Activated B cell treated with CpG ODN at 0.5 μM for 24 hours (primary cell): ENCODE results near the gene CDK17. TPM values are rescaled to one million over a fixed set of nuclear protein-coding genes. Genes with fewer than 3 reads are reported as not detected.

ENCODE experiments used
- ATAC-seq: fragments of 200-7000 bp; cut with Tn5 transposase; one replicate; pipeline ENCODE4 v1.10.0; 2021; ENCODE audit warnings: low read depth, mild to moderate bottlenecking, moderate library complexity
- CTCF ChIA-PET: fragments of 350-600 bp; sonication (Branson Sonifier 250); formaldehyde crosslinking; loops from one replicate; lab custom pipeline; 2021; ENCODE audit warnings: antibody characterized with exemption; lab: Charles Lee
- POLR2A ChIA-PET: fragments of 350-600 bp; sonication (Branson Sonifier 250); formaldehyde crosslinking; loops from one replicate; lab custom pipeline; 2021; ENCODE audit warnings: antibody characterized with exemption; lab: Charles Lee
- DNase-seq: peaks from one replicate; pipeline ENCODE4 v3.0.0; 2022
- H3K27ac Mint-ChIP-seq: one replicate; pipeline ENCODE4 v1.8.0; 2020; ENCODE audit warnings: mixed read lengths
- H3K27me3 Mint-ChIP-seq: one replicate; pipeline ENCODE4 v1.8.0; 2021; ENCODE audit warnings: mixed read lengths
- H3K36me3 Mint-ChIP-seq: one replicate; pipeline ENCODE4 v1.8.0; 2021; ENCODE audit warnings: low read depth, mixed read lengths
- H3K4me1 Mint-ChIP-seq: one replicate; pipeline ENCODE4 v1.8.0; 2021; ENCODE audit warnings: mixed read lengths
- H3K4me3 Mint-ChIP-seq: one replicate; pipeline ENCODE4 v1.8.0; 2020; ENCODE audit warnings: mild to moderate bottlenecking, mixed read lengths
- H3K9me3 Mint-ChIP-seq: one replicate; pipeline ENCODE4 v1.8.0; 2020; ENCODE audit warnings: mixed read lengths
- intact Hi-C: fragments of 100-400 bp; cut with micrococcal nuclease; formaldehyde crosslinking; loops from one replicate; pipeline ENCODE4 v1.15.1; 2024
- total RNA-seq: library from RNA; stranded (reverse); gene quantifications from 2 replicates; pipeline ENCODE4 v1.2.3, GENCODE V29; 2022
- TF ChIP-seq, protein P1 (sequence below): fragments of 200-600 bp; IDR thresholded peaks from one replicate; pipeline ENCODE4 v1.8.0; 2022; ENCODE audit warnings: antibody characterized with exemption, mild to moderate bottlenecking

CDK17 gene
- 52.1 and 57.3 TPM in 2 replicates for total RNA-seq

DNA sequence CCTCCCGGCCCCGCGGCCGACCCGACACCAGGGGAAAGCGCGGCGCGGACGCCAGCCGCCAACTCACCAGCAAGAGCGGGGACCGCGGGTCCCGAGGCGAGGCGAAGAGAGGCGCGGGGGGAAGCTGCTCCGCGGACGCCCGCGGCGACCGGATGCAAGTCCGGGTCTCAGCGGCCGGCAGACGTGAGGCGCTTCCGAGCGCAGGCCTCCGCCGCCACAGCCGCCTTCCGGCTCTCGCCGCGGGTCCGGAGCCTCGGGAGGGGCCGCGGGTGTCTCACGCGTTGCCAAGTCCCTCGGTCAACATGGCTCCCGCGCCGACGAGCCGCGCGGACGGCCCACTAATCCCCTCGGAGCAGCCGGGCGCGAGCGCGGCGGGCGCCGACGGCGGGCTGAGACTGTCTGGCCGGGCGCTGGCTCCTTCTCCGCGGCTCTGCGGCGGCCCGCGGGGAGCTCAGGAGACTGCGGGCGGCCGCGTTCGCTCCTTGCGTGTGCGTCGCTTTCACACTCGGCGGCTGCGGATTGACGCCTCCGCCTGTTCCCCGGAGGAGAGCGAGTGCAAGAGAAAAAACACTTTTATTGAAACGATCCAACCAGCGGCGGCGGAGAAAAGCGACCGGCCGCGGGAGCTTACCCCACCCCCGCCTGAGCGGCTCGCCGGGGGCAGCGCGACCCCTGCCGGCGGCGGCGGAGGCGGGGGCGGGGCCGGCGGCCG lies at the start of gene CDK17:
TSS of gene CDK17 (minus strand) at position 521 of the 712 bp plus-strand sequence. CDS start 65,603 bp downstream, outside the sequence.
- no peaks in the 10 kb centered on the region for H3K27me3 Mint-ChIP-seq
- POLR2A ChIA-PET = interaction anchor here (0.7 to 3.2 kb wide), 42 partner anchors 7 to 541 kb away, joined by 3 to 31 read pairs (median 5); partner anchors contain the start of genes AMDHD1, CCDC38, CFAP54 and LTA4H
- peak within 1 kb of the TSS; percentile 95 for H3K4me3 Mint-ChIP-seq
- TF ChIP-seq, protein P1, sequence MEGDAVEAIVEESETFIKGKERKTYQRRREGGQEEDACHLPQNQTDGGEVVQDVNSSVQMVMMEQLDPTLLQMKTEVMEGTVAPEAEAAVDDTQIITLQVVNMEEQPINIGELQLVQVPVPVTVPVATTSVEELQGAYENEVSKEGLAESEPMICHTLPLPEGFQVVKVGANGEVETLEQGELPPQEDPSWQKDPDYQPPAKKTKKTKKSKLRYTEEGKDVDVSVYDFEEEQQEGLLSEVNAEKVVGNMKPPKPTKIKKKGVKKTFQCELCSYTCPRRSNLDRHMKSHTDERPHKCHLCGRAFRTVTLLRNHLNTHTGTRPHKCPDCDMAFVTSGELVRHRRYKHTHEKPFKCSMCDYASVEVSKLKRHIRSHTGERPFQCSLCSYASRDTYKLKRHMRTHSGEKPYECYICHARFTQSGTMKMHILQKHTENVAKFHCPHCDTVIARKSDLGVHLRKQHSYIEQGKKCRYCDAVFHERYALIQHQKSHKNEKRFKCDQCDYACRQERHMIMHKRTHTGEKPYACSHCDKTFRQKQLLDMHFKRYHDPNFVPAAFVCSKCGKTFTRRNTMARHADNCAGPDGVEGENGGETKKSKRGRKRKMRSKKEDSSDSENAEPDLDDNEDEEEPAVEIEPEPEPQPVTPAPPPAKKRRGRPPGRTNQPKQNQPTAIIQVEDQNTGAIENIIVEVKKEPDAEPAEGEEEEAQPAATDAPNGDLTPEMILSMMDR = no peak
- peaks cover 6% of the 10 kb centered on the region for H3K36me3 Mint-ChIP-seq
- ATAC-seq = peak; percentile 72
- no peaks in the 10 kb centered on the region for H3K9me3 Mint-ChIP-seq
- CTCF ChIA-PET = interaction anchor here (0.7 to 4.0 kb wide), 14 partner anchors 47 to 185 kb away, joined by 3 to 38 read pairs (median 4); partner anchors contain the start of gene CFAP54
- DNase-seq = peak; percentile 91
- intact Hi-C loops = loop anchor here (1.0 to 10.0 kb wide), 13 partner anchors 7 to 1183 kb away; partner anchors contain the start of genes AMDHD1, CCDC38, ELK3 and FGD6
- peaks cover 61% of the 10 kb centered on the region for H3K4me1 Mint-ChIP-seq
- H3K27ac Mint-ChIP-seq = peak within 1 kb of the TSS; percentile 95

DNA sequence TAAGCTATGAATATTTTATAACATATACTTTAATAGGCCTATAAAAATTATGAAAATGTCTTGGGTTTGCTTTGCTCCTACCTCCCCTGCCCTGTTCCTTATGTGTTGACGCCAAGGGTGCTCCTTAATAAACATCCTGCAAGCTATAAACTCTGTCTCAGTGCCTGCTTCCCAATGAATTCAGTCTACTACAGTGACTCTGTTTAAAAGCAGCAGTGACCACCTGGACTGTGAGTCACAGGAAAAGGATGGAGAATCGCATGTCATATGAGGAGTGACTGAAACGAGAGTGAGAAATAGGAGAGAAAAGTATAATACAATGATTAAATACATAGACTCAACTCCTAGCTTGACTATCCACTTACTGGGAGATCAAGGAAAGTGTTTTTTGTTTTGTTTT lies 48.1 kb upstream of the CDK17 start:
- H3K4me3 Mint-ChIP-seq = no peak overlapping the region
- H3K27me3 Mint-ChIP-seq = no peaks in the 10 kb centered on the region
- POLR2A ChIA-PET = no interaction called here
- DNase-seq (no peak), ATAC-seq (no peak)
- H3K9me3 Mint-ChIP-seq = no peaks in the 10 kb centered on the region
- intact Hi-C loops = loop anchor here (5.0 kb wide), 1 partner anchor 39 kb away; the partner anchor contains the start of gene CFAP54
- no peak overlapping the region for H3K27ac Mint-ChIP-seq
- TF ChIP-seq, protein P1 = no peak
- CTCF ChIA-PET = interaction anchor here (3.6 kb wide), 1 partner anchor 48 kb away, joined by 19 read pairs; the partner anchor contains the start of gene CDK17
- peaks cover 16% of the 10 kb centered on the region for H3K4me1 Mint-ChIP-seq
- no peaks in the 10 kb centered on the region for H3K36me3 Mint-ChIP-seq

DNA sequence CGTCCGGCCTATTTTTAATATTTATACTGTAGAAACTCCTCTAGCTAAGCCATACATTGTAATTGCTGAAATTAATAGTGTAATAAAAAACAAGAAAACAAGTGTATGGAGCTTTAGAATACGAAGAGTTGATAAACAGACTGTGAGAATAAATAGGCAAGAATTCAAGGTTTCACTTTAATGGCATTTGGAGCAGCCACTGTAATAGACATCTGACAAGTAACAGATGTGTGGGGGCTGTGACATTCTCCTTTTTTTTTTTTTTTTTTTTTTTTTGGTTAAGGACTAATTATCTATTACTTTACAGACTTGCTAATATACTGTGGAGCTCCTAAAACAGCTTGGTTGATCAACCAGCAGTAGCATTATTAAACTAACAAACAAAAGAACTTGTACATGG lies 47.0 kb upstream of the CDK17 start:
- H3K27ac Mint-ChIP-seq = no peak overlapping the region
- no peak for ATAC-seq

DNA sequence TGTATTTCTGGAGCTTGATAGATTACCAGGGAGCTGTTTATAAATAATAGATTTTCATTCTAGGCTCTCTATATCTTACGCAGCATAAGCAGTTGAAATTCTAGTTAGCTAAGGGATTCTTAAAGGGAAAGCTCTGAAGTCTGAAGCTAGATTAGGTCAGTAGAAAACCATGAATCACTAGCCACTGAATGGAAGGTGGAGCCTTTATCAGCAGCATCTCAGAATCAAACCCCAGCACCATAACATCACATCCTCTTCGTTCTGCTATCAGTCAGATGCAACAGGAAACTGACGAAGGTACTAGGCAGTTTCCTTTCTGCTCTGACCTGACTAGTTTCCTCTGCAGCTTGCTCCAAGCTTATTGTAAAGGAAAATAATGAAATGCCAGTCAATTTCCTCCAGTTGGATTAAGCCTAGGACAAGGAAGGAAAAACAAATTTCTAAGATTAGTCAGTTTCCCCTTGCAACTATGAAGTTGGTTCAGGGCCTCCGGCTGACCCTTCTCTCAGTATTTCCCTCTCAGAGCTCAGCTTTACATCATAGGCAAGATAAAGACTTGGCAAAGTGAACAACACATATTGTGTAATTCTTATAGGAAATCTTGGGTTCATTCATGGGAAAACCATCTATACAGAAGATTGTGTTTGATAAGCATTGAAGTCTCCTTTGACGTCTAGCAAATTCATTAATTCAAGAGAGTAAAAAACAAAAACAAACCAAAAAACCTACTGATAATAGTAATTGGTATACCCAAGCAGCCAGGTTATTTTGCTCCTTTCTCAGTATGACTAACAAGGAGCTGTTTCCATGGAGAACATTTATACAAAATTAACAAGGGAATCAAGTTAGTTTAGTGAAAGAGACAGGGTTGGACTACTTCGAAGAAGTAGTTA lies 45.7 kb upstream of the CDK17 start:
- DNase-seq (no peak), ATAC-seq (peak; percentile 98)
- no peaks in the 10 kb centered on the region for H3K36me3 Mint-ChIP-seq
- TF ChIP-seq, protein P1 = no peak
- peak overlapping the region; percentile 5 for H3K4me3 Mint-ChIP-seq
- CTCF ChIA-PET = interaction anchor here (1.2 to 3.6 kb wide), 2 partner anchors 43 to 46 kb away, joined by 3 to 19 read pairs; partner anchors contain the start of genes CDK17 and CFAP54
- peak overlapping the region; percentile 79 for H3K27ac Mint-ChIP-seq
- intact Hi-C loops = loop anchor here (1.0 to 5.0 kb wide), 3 partner anchors 10 to 46 kb away; partner anchors contain the start of genes CDK17 and CFAP54
- no peaks in the 10 kb centered on the region for H3K27me3 Mint-ChIP-seq
- H3K9me3 Mint-ChIP-seq = no peaks in the 10 kb centered on the region
- peaks cover 16% of the 10 kb centered on the region for H3K4me1 Mint-ChIP-seq
- POLR2A ChIA-PET = interaction anchor here (0.7 to 2.2 kb wide), 7 partner anchors 8 to 250 kb away, joined by 3 to 10 read pairs (median 4); partner anchors contain the start of gene CDK17

More for the DNA sequence above, 47.0 kb upstream of the CDK17 start:
- no peaks in the 10 kb centered on the region for H3K27me3 Mint-ChIP-seq
- no peak for DNase-seq
- no peak overlapping the region for H3K4me3 Mint-ChIP-seq
- no peaks in the 10 kb centered on the region for H3K36me3 Mint-ChIP-seq
- no peaks in the 10 kb centered on the region for H3K9me3 Mint-ChIP-seq
- CTCF ChIA-PET = interaction anchor here (3.6 kb wide), 1 partner anchor 47 kb away, joined by 19 read pairs; the partner anchor contains the start of gene CDK17
- TF ChIP-seq, protein P1 = no peak
- peaks cover 16% of the 10 kb centered on the region for H3K4me1 Mint-ChIP-seq
- intact Hi-C loops = loop anchor here (5.0 kb wide), 1 partner anchor 40 kb away; the partner anchor contains the start of gene CFAP54
- POLR2A ChIA-PET = interaction anchor here (2.2 kb wide), 1 partner anchor 10 kb away, joined by 10 read pairs; no protein-coding TSS in a partner anchor
